Subcutaneous abdominal adipose tissue (tissue), 5 donors: Measurements from ENCODE around the gene ALG9.

Experiments used
- H3K27ac ChIP-seq: one replicate; pipeline ENCODE4 v1.7.0; 2013; ENCODE audit warnings: low read depth, mild to moderate bottlenecking, inconsistent platforms, low read length, moderate library complexity
- H3K27me3 ChIP-seq, 5 donors: one replicate each; pipeline ENCODE4 v1.7.0; 2013; ENCODE audit warnings: low read length in 5 of 5, inconsistent platforms in 1 of 5; ENCODE audit not compliant: control insufficient read depth in 5 of 5, insufficient read depth in 4 of 5
- H3K36me3 ChIP-seq, 5 donors: one replicate each; pipeline ENCODE4 v1.7.0; 2013; ENCODE audit warnings: low read length in 5 of 5; ENCODE audit not compliant: control insufficient read depth in 5 of 5, insufficient read depth in 5 of 5
- H3K4me1 ChIP-seq, 5 donors: one replicate each; pipeline ENCODE4 v1.7.0; 2013; ENCODE audit warnings: low read length in 5 of 5, mild to moderate bottlenecking in 3 of 5, moderate library complexity in 1 of 5; ENCODE audit not compliant: control insufficient read depth in 5 of 5, insufficient read depth in 5 of 5
- H3K4me3 ChIP-seq, 5 donors: one replicate each; pipeline ENCODE4 v1.7.0; 2013; ENCODE audit warnings: low read length in 5 of 5, low read depth in 1 of 5
- H3K9ac ChIP-seq, 5 donors: one replicate each; pipeline ENCODE4 v1.7.0; 2013; ENCODE audit warnings: low read length in 5 of 5, mild to moderate bottlenecking in 4 of 5, moderate library complexity in 3 of 5
- H3K9me3 ChIP-seq, 5 donors: one replicate each; pipeline ENCODE4 v1.7.0; 2013; ENCODE audit warnings: low read length in 5 of 5; ENCODE audit not compliant: control insufficient read depth in 5 of 5
- donor health status: healthy.
- donor health status: healthy.
- donor health status: healthy.
- donor health status: healthy.
- donor health status: healthy.

ALG9 gene

GRCh38 chr11:111837366-111837891 lies 34.0 kb downstream of the ALG9 start:
- Histone ChIP-seq H3K27me3 (no peaks in the 10 kb centered on the region), H3K9me3 (no peaks in the 10 kb centered on the region), H3K36me3 (peaks cover 4 to 23% (median 9%) of the 10 kb centered on the region in 5 donors), H3K4me3 (no peak overlapping the region), H3K4me1 (peaks cover 0 to 78% (median 42%) of the 10 kb centered on the region in 5 donors), H3K9ac (peak overlapping the region; percentile 29 to 97 (median 41)), H3K27ac (peak overlapping the region; percentile 98)

GRCh38 chr11:111836721-111837120 lies 34.7 kb downstream of the ALG9 start:
- H3K9ac ChIP-seq = peak overlapping the region; percentile 38 to 97 (median 52)
- no peak overlapping the region for H3K4me3 ChIP-seq
- H3K9me3 ChIP-seq = no peaks in the 10 kb centered on the region
- peaks cover 0 to 78% (median 43%) of the 10 kb centered on the region in 5 donors for H3K4me1 ChIP-seq
- no peaks in the 10 kb centered on the region for H3K27me3 ChIP-seq
- peaks cover 6 to 23% (median 9%) of the 10 kb centered on the region in 5 donors for H3K36me3 ChIP-seq
- peak overlapping the region; percentile 98 for H3K27ac ChIP-seq

- no peaks in the 10 kb centered on the region for H3K9me3 ChIP-seq
- H3K4me3 ChIP-seq = no peak overlapping the region
- H3K9ac ChIP-seq = peak overlapping the region in 4 of 5 donors; percentile 30 to 97 (median 45)
- H3K36me3 ChIP-seq = peaks cover 8 to 25% (median 12%) of the 10 kb centered on the region in 5 donors
- H3K4me1 ChIP-seq = peaks cover 0 to 76% (median 47%) of the 10 kb centered on the region in 5 donors
- no peaks in the 10 kb centered on the region for H3K27me3 ChIP-seq
- H3K27ac ChIP-seq = peak overlapping the region; percentile 98
Observed at GRCh38 chr11:111836162-111836561, 35.2 kb downstream of the ALG9 start.

GRCh38 chr11:111835665-111836064 lies 35.7 kb downstream of the ALG9 start:
- Histone ChIP-seq H3K4me3 (no peak overlapping the region), H3K9ac (peak overlapping the region in 3 of 5 donors; percentile 29 to 78 (median 56)), H3K27ac (peak overlapping the region; percentile 98), H3K4me1 (peaks cover 0 to 71% (median 47%) of the 10 kb centered on the region in 5 donors), H3K27me3 (no peaks in the 10 kb centered on the region), H3K36me3 (peaks cover 9 to 30% (median 12%) of the 10 kb centered on the region in 5 donors), H3K9me3 (no peaks in the 10 kb centered on the region)

GRCh38 chr11:111834432-111835163 lies 36.8 kb downstream of the ALG9 start:
- H3K9me3 ChIP-seq = no peaks in the 10 kb centered on the region
- peak overlapping the region; percentile 98 for H3K27ac ChIP-seq
- peaks cover 9 to 33% (median 14%) of the 10 kb centered on the region in 5 donors for H3K36me3 ChIP-seq
- peak overlapping the region in 1 of 5 donors; percentile 12 for H3K4me3 ChIP-seq
- H3K9ac ChIP-seq = peak overlapping the region in 2 of 5 donors; percentile 56 to 78
- peaks cover 0 to 62% (median 44%) of the 10 kb centered on the region in 5 donors for H3K4me1 ChIP-seq
- H3K27me3 ChIP-seq = no peaks in the 10 kb centered on the region

- peak overlapping the region in 2 of 5 donors; percentile 36 to 78 for H3K9ac ChIP-seq
- H3K9me3 ChIP-seq = no peaks in the 10 kb centered on the region
- peaks cover 9 to 35% (median 16%) of the 10 kb centered on the region in 5 donors for H3K36me3 ChIP-seq
- peaks cover 0 to 61% (median 44%) of the 10 kb centered on the region in 5 donors for H3K4me1 ChIP-seq
- no peak overlapping the region for H3K4me3 ChIP-seq
- H3K27me3 ChIP-seq = no peaks in the 10 kb centered on the region
- H3K27ac ChIP-seq = peak overlapping the region; percentile 98
Observed at GRCh38 chr11:111833524-111833923, 37.9 kb downstream of the ALG9 start.

- Histone ChIP-seq H3K36me3 (peaks cover 5 to 12% (median 9%) of the 10 kb centered on the region in 5 donors), H3K4me1 (peaks cover 0 to 37% (median 23%) of the 10 kb centered on the region in 5 donors), H3K9ac (no peak overlapping the region), H3K27me3 (no peaks in the 10 kb centered on the region), H3K27ac (peak overlapping the region; percentile 24), H3K9me3 (no peaks in the 10 kb centered on the region), H3K4me3 (no peak overlapping the region)
Observed at GRCh38 chr11:111829185-111829968, 42.0 kb downstream of the ALG9 start.

GRCh38 chr11:111826322-111826950 lies 44.9 kb downstream of the ALG9 start:
- Histone ChIP-seq H3K36me3 (peaks cover 0 to 11% (median 9%) of the 10 kb centered on the region in 5 donors), H3K9me3 (no peaks in the 10 kb centered on the region), H3K4me3 (no peak overlapping the region), H3K4me1 (peaks cover 0 to 17% (median 5%) of the 10 kb centered on the region in 5 donors), H3K27ac (peak overlapping the region; percentile 43), H3K27me3 (no peaks in the 10 kb centered on the region), H3K9ac (no peak overlapping the region)

- H3K36me3 ChIP-seq = peaks cover 0 to 6% (median 0%) of the 10 kb centered on the region in 5 donors
- no peak overlapping the region for H3K9ac ChIP-seq
- H3K4me3 ChIP-seq = no peak overlapping the region
- H3K27me3 ChIP-seq = no peaks in the 10 kb centered on the region
- no peak overlapping the region for H3K27ac ChIP-seq
- peaks cover 2 to 44% (median 33%) of the 10 kb centered on the region in 5 donors for H3K4me1 ChIP-seq
- H3K9me3 ChIP-seq = no peaks in the 10 kb centered on the region
Observed at GRCh38 chr11:111823629-111824028, 47.8 kb downstream of the ALG9 start.
